Measurements from ENCODE around the gene ATAT1. TPM values are rescaled to one million over a fixed set of nuclear protein-coding genes. Genes with fewer than 3 reads are reported as not detected.
A peak's percentile ranks its signal among the peaks of the same experiment; 100 is the strongest.

Gene ATAT1
- total and polyA plus RNA-seq, 2 of the 13 experiments (the other 11 are each of a cell fraction or from before 2014, with no cell fraction given), result 9.2 to 23.6 TPM

DNA sequence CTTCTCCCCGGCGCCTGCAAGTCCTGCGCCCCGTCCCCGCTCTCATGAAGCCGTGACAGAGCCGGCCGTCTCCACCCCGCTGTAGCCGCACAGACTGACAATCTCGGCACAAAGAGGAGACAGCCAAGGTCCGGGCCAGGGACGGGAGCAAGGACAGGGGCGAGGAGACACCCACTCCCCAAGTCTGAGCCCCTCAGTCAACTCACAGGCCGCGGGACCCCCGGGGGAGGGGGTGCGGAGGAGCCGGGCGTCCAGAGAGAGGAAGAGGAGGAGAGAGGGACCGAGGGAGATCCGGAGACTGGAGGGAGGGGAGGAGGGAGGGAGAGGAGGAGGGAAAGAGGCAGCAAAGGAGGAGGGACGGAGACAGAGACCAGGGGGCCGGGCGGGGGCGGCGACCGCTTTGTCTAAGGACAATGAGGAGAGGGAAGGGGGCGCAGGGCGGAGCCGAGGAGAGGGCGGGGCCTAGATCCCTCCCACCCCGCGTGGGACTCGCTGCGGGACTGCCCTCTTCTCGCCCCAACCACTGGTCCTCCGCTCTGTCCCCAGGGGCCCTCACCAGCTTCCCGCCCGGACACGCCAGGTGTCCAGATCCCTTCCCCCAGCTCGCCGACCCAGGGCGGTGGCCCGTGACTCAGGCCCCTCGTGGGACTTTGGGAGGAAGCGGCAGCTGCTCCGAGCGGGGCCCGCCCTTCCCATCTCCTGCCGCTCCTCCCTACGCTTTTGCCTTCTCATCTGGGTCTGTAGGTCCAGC lies 60.4 kb downstream of the ATAT1 start (continued):
- TF ChIP-seq, protein P1, sequence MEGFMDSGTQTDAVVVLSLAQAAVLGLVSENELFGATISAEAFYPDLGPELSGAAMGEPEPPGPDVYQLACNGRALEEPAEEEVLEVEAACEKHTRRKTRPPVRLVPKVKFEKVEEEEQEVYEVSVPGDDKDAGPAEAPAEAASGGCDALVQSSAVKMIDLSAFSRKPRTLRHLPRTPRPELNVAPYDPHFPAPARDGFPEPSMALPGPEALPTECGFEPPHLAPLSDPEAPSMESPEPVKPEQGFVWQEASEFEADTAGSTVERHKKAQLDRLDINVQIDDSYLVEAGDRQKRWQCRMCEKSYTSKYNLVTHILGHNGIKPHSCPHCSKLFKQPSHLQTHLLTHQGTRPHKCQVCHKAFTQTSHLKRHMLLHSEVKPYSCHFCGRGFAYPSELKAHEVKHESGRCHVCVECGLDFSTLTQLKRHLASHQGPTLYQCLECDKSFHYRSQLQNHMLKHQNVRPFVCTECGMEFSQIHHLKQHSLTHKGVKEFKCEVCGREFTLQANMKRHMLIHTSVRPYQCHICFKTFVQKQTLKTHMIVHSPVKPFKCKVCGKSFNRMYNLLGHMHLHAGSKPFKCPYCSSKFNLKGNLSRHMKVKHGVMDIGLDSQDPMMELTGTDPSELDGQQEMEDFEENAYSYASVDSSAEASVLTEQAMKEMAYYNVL (CRISPR knock-in tag; IDR thresholded peaks at IDR 0.05; ENCODE audit: borderline replicate concordance), result peak; percentile 70; the same call in 1 of the 2 replicates
- TF ChIP-seq RXRA (CRISPR knock-in tag; IDR thresholded peaks at IDR 0.05) (peak; percentile 38), GTF2F1 (IDR thresholded peaks at IDR 0.05; ENCODE audit: low read length) (no peak), ZNF230 (CRISPR knock-in tag; IDR thresholded peaks at IDR 0.05) (peak; percentile 17; the same call in 1 of the 2 replicates), ZNF552 (CRISPR knock-in tag; IDR thresholded peaks at IDR 0.05; ENCODE audit: borderline replicate concordance) (peak; percentile 61; the same call in 1 of the 2 replicates), HNRNPUL1 (IDR thresholded peaks at IDR 0.05; ENCODE audit: low read depth, low read length) (no peak), ZNF674 (CRISPR knock-in tag; IDR thresholded peaks at IDR 0.05; ENCODE audit: low read depth) (no peak), ZNF367 (CRISPR knock-in tag; IDR thresholded peaks at IDR 0.05; ENCODE audit: borderline replicate concordance) (no peak), ASH2L (IDR thresholded peaks at IDR 0.05; ENCODE audit: insufficient read length, low read depth, low read length) (no peak), NR2C2 (CRISPR knock-in tag; IDR thresholded peaks at IDR 0.05; ENCODE audit: borderline replicate concordance) (no peak), IKZF1 (IDR thresholded peaks at IDR 0.05) (no peak), SIN3A (IDR thresholded peaks at IDR 0.05; ENCODE audit: borderline replicate concordance, low read depth, low read length) (peak; percentile 66; the same call in 1 of the 2 replicates), HHEX (CRISPR knock-in tag; IDR thresholded peaks at IDR 0.05) (no peak), SP5 (CRISPR knock-in tag; IDR thresholded peaks at IDR 0.05; ENCODE audit: borderline replicate concordance, low read depth) (peak; percentile 40; the same call in 1 of the 2 replicates), SRSF1 (optimal IDR thresholded peaks at IDR 0.05; ENCODE audit: low read depth, low read length) (peak; percentile 95), ZIK1 (CRISPR knock-in tag; IDR thresholded peaks at IDR 0.05; ENCODE audit: borderline replicate concordance, low read depth) (no peak), ZNF296 (CRISPR knock-in tag; conservative IDR thresholded peaks at IDR 0.05) (0 out of 2 replicates have a peak, but pooled peaks have one; percentile 19), TCF7L2 (IDR thresholded peaks at IDR 0.05; ENCODE audit: low read depth, low read length) (no peak)
- TF ChIP-seq, protein P2, sequence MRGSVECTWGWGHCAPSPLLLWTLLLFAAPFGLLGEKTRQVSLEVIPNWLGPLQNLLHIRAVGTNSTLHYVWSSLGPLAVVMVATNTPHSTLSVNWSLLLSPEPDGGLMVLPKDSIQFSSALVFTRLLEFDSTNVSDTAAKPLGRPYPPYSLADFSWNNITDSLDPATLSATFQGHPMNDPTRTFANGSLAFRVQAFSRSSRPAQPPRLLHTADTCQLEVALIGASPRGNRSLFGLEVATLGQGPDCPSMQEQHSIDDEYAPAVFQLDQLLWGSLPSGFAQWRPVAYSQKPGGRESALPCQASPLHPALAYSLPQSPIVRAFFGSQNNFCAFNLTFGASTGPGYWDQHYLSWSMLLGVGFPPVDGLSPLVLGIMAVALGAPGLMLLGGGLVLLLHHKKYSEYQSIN (CRISPR knock-in tag; IDR thresholded peaks at IDR 0.05; ENCODE audit: borderline replicate concordance), result no peak
- TF ChIP-seq, protein P3, sequence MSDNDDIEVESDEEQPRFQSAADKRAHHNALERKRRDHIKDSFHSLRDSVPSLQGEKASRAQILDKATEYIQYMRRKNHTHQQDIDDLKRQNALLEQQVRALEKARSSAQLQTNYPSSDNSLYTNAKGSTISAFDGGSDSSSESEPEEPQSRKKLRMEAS (IDR thresholded peaks at IDR 0.05), result peak; percentile 35; the same call in 1 of the 2 replicates
- TF ChIP-seq, protein P4, sequence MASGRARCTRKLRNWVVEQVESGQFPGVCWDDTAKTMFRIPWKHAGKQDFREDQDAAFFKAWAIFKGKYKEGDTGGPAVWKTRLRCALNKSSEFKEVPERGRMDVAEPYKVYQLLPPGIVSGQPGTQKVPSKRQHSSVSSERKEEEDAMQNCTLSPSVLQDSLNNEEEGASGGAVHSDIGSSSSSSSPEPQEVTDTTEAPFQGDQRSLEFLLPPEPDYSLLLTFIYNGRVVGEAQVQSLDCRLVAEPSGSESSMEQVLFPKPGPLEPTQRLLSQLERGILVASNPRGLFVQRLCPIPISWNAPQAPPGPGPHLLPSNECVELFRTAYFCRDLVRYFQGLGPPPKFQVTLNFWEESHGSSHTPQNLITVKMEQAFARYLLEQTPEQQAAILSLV (CRISPR knock-in tag; IDR thresholded peaks at IDR 0.05; ENCODE audit: borderline replicate concordance), result no peak
- TF ChIP-seq, protein P5, sequence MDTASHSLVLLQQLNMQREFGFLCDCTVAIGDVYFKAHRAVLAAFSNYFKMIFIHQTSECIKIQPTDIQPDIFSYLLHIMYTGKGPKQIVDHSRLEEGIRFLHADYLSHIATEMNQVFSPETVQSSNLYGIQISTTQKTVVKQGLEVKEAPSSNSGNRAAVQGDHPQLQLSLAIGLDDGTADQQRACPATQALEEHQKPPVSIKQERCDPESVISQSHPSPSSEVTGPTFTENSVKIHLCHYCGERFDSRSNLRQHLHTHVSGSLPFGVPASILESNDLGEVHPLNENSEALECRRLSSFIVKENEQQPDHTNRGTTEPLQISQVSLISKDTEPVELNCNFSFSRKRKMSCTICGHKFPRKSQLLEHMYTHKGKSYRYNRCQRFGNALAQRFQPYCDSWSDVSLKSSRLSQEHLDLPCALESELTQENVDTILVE (CRISPR knock-in tag; IDR thresholded peaks at IDR 0.05), result no peak
- TF ChIP-seq, protein P6, sequence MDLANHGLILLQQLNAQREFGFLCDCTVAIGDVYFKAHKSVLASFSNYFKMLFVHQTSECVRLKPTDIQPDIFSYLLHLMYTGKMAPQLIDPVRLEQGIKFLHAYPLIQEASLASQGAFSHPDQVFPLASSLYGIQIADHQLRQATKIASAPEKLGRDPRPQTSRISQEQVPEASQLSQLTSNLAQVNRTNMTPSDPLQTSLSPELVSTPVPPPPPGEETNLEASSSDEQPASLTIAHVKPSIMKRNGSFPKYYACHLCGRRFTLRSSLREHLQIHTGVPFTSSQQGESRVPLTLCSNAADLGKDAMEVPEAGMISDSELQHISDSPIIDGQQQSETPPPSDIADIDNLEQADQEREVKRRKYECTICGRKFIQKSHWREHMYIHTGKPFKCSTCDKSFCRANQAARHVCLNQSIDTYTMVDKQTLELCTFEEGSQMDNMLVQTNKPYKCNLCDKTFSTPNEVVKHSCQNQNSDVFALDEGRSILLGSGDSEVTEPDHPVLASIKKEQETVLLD (CRISPR knock-in tag; IDR thresholded peaks at IDR 0.05; ENCODE audit: low read depth), result no peak
